GM18526 (cell line): Measurements from ENCODE around the gene TBX2.

Experiments used
- POLR2A ChIP-seq: IDR thresholded peaks from 3 replicates; pipeline ENCODE4 v1.6.1; 2011; ENCODE audit not compliant: insufficient read length; ENCODE audit errors: extremely low read depth

The TBX2 gene

GRCh38 chr17:61442136-61442775, 42.6 kb downstream of the TBX2 start:
- no peak for TF ChIP-seq POLR2A

GRCh38 chr17:61442878-61443474, 43.3 kb downstream of the TBX2 start:
- no peak for TF ChIP-seq POLR2A

GRCh38 chr17:61443475-61443882, 43.8 kb downstream of the TBX2 start:
- no peak for TF ChIP-seq POLR2A

- TF ChIP-seq POLR2A, result no peak
These were observed 44.4 kb downstream of the TBX2 start for GRCh38 chr17:61444075-61444474.

- no peak for TF ChIP-seq POLR2A
These were observed 45.2 kb downstream of the TBX2 start for GRCh38 chr17:61444831-61445230.

GRCh38 chr17:61447358-61447757, 47.7 kb downstream of the TBX2 start:
- no peak for TF ChIP-seq POLR2A

GRCh38 chr17:61448042-61448441, 48.4 kb downstream of the TBX2 start:
- TF ChIP-seq POLR2A, result no peak

GRCh38 chr17:61449707-61450640, 50.3 kb downstream of the TBX2 start:
- TF ChIP-seq POLR2A, result no peak

- no peak for TF ChIP-seq POLR2A
These were observed 51.2 kb downstream of the TBX2 start for GRCh38 chr17:61450641-61451537.

- TF ChIP-seq POLR2A, result no peak
These were observed 52.1 kb downstream of the TBX2 start for GRCh38 chr17:61451538-61452300.

GRCh38 chr17:61452301-61453290, 53.0 kb downstream of the TBX2 start, which contains the start of gene TBX4:
Gene TBX4 (plus strand): TSS chr17:61452422. CDS start chr17:61456491, 4,069 bp downstream.
- TF ChIP-seq POLR2A, result no peak

- TF ChIP-seq POLR2A, result no peak
These were observed 54.1 kb downstream of the TBX2 start for GRCh38 chr17:61453566-61454380.
